Activated CD4-positive, alpha-beta T cell treated with anti-CD3 and anti-CD28 coated beads for 24 hours (primary cell): ENCODE measurements around the gene ROR2.
A peak's percentile ranks its signal among the peaks of the same experiment; 100 is the strongest.

Source experiments
- DNase-seq, 2 donors: peaks; one replicate each; pipeline ENCODE4 v3.0.0-alpha.2; 2020; ENCODE audit warnings: low read depth in 2 of 2

Gene ROR2

GRCh38 chr9:91720751-91721705, 229.0 kb downstream of the ROR2 start:
- no peak for DNase-seq

GRCh38 chr9:91720313-91720712, 229.7 kb downstream of the ROR2 start:
- no peak for DNase-seq

GRCh38 chr9:91718071-91718470, 232.0 kb downstream of the ROR2 start:
- no peak for DNase-seq

DNA sequence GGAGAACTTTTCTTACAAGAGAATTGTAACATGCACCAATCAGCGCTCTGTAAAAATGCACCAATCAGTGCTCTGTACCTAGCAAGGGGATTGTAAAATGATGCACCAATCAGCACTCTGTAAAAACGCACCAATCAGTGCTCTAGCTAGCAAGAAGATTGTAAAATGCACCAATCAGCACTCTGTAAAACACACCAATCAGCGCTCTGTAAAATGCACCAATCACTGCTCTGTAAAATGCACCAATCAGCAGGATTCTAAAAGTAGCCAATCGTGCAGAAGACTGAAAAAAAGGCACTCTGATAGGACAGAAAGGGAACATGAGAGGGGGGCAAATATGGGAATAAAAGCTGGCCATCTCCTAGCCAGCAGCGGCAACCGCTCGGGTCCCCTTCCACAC, 233.2 kb downstream of the ROR2 start:
- no peak for DNase-seq

DNA sequence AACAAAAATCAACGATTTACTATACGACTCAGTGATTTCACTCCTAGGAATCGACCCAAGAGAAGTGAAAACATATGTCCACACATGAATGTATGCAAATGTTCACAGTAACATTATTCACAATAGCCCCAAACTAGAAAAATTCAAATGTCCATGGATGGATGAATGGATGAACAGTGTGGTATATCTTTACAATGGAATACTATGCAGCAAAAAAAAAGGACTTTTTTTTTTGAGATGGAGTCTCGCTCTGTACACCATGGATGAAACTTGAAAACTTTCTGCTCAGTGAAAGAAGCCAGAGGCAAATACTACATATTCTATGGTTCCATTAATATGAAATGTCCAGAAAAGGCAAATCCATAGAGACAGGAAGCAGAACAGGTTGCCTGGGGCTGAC, 233.8 kb downstream of the ROR2 start:
- DNase-seq, result no peak

DNA sequence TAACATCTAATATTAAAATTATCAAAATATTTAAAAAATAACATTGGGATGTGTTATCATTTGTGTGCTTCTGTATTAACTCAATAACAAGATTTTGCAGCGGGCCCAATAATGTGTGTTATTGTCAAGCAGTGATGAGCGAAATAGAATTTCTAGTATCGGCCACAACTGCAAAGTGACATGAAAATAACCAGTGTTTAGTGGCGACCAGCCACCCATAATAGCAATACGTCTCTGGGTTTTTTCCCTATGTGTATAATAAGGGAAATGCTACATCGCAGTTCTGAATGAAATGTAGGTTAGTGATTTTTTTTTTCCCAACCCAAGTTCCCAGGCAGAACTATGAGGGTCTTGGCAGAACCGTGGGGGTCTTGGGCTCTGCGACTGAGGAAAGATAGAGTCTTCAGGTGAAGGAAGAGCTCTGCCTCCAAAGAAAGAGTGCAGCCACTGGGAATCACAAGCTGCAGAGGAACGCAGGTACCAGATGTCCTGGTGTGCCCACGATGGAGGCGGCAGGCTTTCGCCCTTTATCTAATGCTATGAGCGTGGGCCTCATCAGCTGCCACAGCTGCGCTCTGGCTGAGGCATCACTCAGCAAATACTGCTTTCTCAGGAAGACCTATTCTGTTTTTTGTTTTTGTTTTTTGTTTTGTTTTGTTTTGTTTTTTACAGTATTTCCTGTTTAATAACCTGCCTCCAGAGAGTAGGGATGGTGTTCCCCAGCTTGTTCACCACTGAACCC, 235.0 kb downstream of the ROR2 start:
- DNase-seq, result no peak

- DNase-seq, result no peak
These were observed 235.8 kb downstream of the ROR2 start for GRCh38 chr9:91714020-91714806.

- DNase-seq, result no peak
These were observed 237.2 kb downstream of the ROR2 start for GRCh38 chr9:91712811-91713210.

GRCh38 chr9:91711755-91712601, 238.1 kb downstream of the ROR2 start:
- DNase-seq, result peak; percentile 26 to 43

GRCh38 chr9:91710158-91710557, 239.9 kb downstream of the ROR2 start:
- no peak for DNase-seq

- DNase-seq, result no peak
These were observed 244.6 kb downstream of the ROR2 start for GRCh38 chr9:91705386-91705785.

DNA sequence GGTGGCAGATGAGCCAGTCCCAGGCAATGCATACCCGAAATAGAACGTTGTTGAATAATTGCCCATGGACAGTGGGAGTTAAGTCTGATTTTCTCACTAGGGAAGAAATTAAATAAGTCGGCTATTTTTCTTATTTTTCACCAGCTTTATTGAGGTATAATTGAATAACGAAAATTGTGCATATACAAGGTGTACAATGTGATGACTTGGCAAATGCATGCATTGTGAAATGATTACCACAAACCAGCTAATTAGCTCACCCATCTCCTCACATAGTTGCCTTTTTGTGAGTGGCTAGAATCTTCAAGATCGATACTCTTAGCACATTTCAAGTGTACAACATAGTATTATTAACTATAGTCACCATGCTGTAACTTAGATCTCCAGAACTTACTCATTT, 249.6 kb downstream of the ROR2 start:
- DNase-seq, result no peak

DNA sequence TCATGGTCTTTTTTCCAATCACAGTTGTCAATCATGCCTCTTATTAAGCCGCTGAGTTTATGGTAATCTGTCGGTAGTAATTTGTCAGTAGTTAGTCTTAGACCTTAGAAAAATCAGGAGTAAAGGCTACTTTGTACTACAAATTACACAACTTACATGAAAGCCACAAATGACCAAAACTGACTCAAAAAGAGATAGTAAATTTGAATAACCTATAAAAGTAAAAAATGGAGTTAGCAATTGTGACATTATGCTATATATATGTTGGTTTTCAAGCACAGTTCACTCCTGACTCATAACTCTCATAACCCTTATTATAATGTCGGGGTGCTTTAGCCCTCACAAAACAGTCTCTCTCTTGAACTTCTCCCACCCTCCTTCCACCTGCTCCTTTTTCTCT, 251.8 kb downstream of the ROR2 start:
- no peak for DNase-seq

DNA sequence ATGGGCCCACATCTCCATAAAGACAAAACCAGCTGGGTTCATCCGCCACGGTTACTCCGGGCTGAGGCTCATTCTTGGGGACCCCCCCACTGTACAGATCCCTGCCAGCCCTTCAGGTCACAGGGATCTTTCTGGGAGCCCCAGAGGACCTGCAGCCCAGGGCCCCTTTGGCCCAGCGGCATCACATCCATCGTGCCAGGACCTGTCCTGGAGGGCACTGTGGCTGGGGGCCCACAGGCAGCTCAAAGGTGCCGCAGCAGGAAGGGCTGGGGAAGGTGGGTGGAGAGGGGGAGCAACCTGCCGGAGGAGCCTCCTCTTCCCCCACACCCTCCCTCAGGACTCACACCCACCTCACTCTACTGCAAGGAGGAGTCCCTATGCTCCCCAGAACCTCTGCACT, 252.8 kb downstream of the ROR2 start:
- no peak for DNase-seq

DNA sequence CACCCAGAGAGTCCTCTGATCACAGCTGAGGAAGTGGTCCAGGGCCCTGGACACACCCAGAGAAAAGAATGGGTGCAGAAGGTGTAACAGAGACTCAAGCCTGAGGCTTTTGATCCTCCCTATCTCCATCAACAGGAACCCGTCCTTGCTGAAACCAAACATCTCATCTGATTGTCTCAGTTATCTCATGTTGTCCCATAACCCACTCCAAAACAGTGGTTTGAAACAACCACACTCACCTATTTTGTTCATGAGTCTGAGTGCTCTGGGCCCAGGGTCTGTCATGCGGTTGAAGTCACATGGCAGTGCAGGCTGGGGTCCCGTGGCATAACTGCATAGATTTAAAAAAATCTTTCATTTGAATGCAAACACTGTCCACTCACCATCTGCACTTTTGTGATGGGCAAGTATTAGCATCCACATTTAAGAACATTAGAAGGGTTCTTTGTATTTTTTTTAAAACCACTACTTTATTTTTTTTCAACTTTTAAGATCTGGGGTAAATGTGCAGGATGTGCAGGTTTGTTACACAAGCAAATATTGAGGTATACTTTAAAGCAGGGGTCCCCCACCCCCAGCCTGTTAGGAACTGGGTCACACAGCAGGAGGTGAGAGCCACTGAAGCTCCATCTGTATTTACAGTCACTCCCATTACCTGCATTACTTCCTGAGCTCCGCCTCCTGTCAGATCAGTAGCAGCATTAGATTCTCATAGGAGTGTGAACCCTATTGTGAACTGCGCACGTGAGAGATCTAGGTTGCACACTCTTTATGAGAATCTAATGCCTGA, 255.8 kb downstream of the ROR2 start:
- DNase-seq, result no peak

DNA sequence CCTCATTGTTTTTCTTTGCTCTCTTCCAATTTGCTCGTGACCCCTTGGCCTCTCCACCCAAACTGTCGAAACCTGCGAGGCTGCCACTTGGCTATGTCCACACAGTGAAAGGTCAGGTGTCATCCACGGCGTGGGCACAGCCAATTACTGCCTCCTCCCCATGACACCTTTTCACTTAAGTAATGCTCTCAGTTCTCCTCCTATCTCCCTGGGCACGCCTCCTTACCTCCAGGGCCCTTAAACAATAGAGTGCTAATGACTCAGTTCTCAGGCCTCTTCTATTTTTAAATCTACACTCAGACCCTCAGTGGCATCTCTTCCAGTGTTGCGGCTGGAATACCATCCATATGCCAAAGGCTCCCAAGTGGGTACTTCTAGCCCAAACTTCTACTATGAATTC, 256.8 kb downstream of the ROR2 start:
- no peak for DNase-seq

DNA sequence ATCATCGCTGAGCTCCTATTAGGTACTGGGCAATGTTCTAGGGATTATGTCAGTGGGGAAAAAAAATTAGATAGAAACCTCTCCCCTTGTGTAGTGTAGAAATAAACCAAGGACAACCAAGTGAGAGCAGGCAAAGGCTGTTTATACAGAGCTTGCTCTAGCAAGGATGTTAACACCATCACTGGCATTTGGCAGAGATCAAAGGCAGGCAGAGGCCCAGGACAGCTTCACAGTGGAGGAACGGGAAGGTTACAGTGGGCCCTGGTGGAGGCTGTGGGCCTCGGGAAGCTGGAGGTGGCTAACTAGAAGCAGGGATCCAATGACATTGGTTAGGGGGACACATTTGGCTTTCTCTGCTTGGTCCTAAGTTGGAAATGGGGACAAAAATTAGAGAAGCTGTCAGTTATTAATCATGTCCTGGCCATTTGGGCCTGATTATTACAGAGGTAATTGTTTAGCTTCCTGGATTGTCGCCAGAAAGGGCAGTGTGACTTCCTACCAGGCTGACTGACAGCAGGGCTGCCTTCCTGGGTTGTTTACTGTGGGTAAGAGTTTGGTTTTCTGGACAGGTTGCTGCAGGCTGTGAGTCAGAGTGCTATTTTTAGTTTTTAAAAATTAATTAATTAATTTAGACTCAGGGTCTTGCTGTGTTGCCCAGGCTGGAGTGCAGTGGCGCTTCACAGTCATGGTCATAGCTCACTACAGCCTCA, 259.3 kb downstream of the ROR2 start:
- DNase-seq, result no peak

DNA sequence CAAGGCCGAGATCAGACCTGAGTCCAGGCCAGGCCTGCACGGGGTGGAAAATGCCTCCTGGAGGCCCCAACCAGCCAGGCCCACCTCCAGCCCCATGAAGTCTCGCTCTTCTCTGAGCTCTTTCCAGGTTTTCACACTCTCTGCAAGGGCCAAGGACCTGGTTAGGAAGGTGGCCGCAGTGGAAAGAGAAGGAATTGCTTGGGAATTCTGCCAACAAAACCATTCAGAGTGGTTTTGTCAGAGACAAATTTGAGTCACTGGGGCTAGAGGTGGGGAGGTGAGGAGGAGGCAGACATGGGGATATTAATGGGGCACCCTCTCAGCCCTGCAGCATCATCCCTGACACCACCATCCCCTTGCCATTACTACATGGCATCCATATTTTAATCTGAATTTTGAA, 261.0 kb downstream of the ROR2 start:
- no peak for DNase-seq

- no peak for DNase-seq
These were observed 266.8 kb downstream of the ROR2 start for GRCh38 chr9:91683269-91683668.

GRCh38 chr9:91682806-91683205, 267.2 kb downstream of the ROR2 start:
- DNase-seq, result no peak
